Calu3 (cell line): ENCODE data around the gene MCF2. TPM values are rescaled to one million over a fixed set of nuclear protein-coding genes. Genes with fewer than 3 reads are reported as not detected.

Source experiments
- BruUV-seq: library from RNA; stranded (reverse); fragments of 400-500 nt; replicated peaks from 2 replicates; lab custom pipeline; 2021; lab: Mats Ljungman, UMichigan
- CTCF ChIA-PET: fragments of 300-600 bp; sonication (Branson Sonifier 250); formaldehyde crosslinking; loops from one replicate; lab custom pipeline; 2022; ENCODE audit warnings: antibody characterized with exemption; lab: Charles Lee
- DNase-seq: peaks from one replicate; pipeline ENCODE4 v3.0.0; 2022
- H3K27ac Mint-ChIP-seq: one replicate; pipeline ENCODE4 v1.8.0; 2022; ENCODE audit warnings: mixed read lengths; ENCODE audit not compliant: unreplicated experiment
- H3K27me3 Mint-ChIP-seq: one replicate; pipeline ENCODE4 v1.8.0; 2022; ENCODE audit warnings: mixed read lengths; ENCODE audit not compliant: unreplicated experiment
- H3K36me3 Mint-ChIP-seq: one replicate; pipeline ENCODE4 v1.8.0; 2022; ENCODE audit warnings: mild to moderate bottlenecking, moderate library complexity, mixed read lengths; ENCODE audit not compliant: insufficient read depth, unreplicated experiment
- H3K4me1 Mint-ChIP-seq: one replicate; pipeline ENCODE4 v1.8.0; 2022; ENCODE audit warnings: mild to moderate bottlenecking, low read depth, mixed read lengths; ENCODE audit not compliant: unreplicated experiment
- H3K4me3 Mint-ChIP-seq: one replicate; pipeline ENCODE4 v1.8.0; 2022; ENCODE audit warnings: mild to moderate bottlenecking, low read depth, moderate library complexity, mixed read lengths; ENCODE audit not compliant: unreplicated experiment
- H3K9me3 Mint-ChIP-seq: one replicate; pipeline ENCODE4 v1.8.0; 2022; ENCODE audit warnings: low read depth, mixed read lengths; ENCODE audit not compliant: unreplicated experiment
- CTCF ChIP-seq: fragments of 200-600 bp; IDR thresholded peaks from one replicate; pipeline ENCODE4 v1.8.0; 2022; ENCODE audit warnings: antibody characterized with exemption; ENCODE audit not compliant: unreplicated experiment
- intact Hi-C: fragments of 100-400 bp; cut with micrococcal nuclease; formaldehyde crosslinking; loops from one replicate; pipeline ENCODE4 v1.10.0; 2022; ENCODE audit not compliant: unreplicated experiment
- total RNA-seq: library from RNA; stranded (reverse); gene quantifications from 2 replicates; pipeline ENCODE4 v1.2.3, GENCODE V29; 2022

MCF2 gene
- total RNA-seq, 1 experiment from 2014 or later = not detected

DNA sequence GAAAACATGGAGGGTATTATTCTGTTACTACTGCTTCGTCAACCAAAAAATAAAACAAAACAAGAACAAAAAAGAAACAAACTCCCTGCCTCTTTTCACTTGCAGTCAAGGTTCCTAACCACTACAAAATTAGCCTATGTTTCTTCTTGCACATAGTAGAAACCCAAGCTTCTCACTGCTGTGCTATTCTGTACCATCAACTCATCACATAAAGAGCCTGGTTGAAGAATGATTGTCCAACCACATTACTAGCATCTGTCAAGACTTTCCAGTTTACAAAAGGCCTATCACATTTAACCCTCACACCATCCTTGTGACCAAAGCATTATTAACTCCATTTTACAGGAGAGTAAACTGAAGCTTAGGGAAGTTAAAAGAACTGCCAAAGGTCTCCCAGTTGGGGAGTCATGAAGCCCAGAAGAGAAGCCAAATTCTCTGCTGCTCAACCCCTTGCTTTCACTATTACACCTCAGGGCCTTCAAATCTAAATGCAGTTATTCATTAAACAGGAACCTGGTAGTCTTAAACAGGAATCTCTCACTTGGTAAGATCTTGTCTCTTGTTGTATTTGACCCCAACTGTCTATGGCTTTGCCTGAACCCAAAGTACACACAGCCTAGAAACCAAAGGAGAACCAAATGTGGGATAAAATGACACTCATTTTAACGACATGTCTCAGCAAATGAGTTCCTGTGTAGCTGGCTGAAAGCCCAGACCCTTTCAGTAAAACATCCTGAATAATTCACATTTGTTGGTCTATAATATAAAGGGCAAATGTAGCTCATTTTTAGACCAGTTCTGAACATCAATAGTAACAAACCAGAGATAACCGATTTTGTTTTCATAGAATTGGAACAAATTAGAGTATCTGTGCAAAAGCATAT is 168.8 kb downstream of the MCF2 start:
- no peak for TF ChIP-seq CTCF
- no peak overlapping the region for H3K4me3 Mint-ChIP-seq
- no peak overlapping the region for H3K27ac Mint-ChIP-seq
- no peaks in the 10 kb centered on the region for H3K4me1 Mint-ChIP-seq
- intact Hi-C loops = no loop called here
- CTCF ChIA-PET = no interaction called here
- no peaks in the 10 kb centered on the region for H3K36me3 Mint-ChIP-seq
- no TSS peak for BruUV-seq
- no peaks in the 10 kb centered on the region for H3K27me3 Mint-ChIP-seq
- peaks cover 6% of the 10 kb centered on the region for H3K9me3 Mint-ChIP-seq
- no peak for DNase-seq

GRCh38 chrX:139533444-139533843 is 174.5 kb downstream of the MCF2 start:
- CTCF ChIA-PET = no interaction called here
- Mint-ChIP-seq H3K27me3 (no peaks in the 10 kb centered on the region), H3K4me1 (no peaks in the 10 kb centered on the region), H3K36me3 (no peaks in the 10 kb centered on the region), H3K9me3 (peaks cover 8% of the 10 kb centered on the region), H3K4me3 (no peak overlapping the region), H3K27ac (no peak overlapping the region)
- no TSS peak for BruUV-seq
- no peak for DNase-seq
- no peak for TF ChIP-seq CTCF
- intact Hi-C loops = no loop called here

DNA sequence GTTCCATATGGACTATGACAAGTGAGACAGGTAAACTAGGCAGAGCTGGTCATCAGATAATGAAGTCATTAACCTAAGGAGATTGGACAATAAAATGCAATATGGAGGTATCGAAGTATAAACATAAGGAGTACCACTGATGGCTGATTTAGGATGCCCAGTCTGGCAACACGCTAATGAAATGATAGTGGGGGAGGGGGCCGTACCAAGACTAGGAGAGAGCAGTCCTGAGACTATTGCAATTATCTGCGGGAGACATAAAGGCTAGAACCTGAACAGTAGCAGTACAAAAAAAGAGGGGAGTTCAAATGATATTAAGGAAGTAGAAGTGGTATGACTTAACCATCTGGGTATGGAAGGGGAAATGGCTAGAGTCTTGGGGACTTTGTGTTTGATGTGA is 175.1 kb downstream of the MCF2 start:
- Mint-ChIP-seq H3K27me3 (no peaks in the 10 kb centered on the region), H3K27ac (no peak overlapping the region), H3K4me3 (no peak overlapping the region), H3K4me1 (no peaks in the 10 kb centered on the region), H3K36me3 (no peaks in the 10 kb centered on the region), H3K9me3 (peaks cover 7% of the 10 kb centered on the region)
- intact Hi-C loops = no loop called here
- no TSS peak for BruUV-seq
- TF ChIP-seq CTCF = no peak
- DNase-seq = no peak
- CTCF ChIA-PET = no interaction called here

Other genes starting within 250 kb of the MCF2 start
- gene F9, start 177.4 kb downstream of the MCF2 start, total RNA-seq = not detected in 2 replicates
- gene ATP11C, start 224.9 kb upstream of the MCF2 start, total RNA-seq = 19.0 and 19.7 TPM in 2 replicates